H1 (cell line): ENCODE results near the gene INF2. TPM values are rescaled to one million over a fixed set of nuclear protein-coding genes. Genes with fewer than 3 reads are reported as not detected.

ENCODE experiments used
- CTCF ChIA-PET: fragments of 300-600 bp; sonication (Branson Sonifier 250); formaldehyde crosslinking; loops from one replicate; lab custom pipeline; 2021; ENCODE audit not compliant: partially characterized antibody; lab: Charles Lee
- POLR2A ChIA-PET: fragments of 300-600 bp; sonication (Branson Sonifier 250); formaldehyde crosslinking; loops from one replicate; lab custom pipeline; 2021; ENCODE audit warnings: inconsistent platforms; ENCODE audit not compliant: partially characterized antibody; lab: Charles Lee
- DNase-seq, 2 experiments: peaks; one replicate each; pipeline versions ENCODE4 v3.0.0 to v3.0.0-alpha.2; 2010 to 2022; ENCODE audit warnings: low spot score in 2 of 2, low read depth in 1 of 2, mixed read lengths in 1 of 2
- FAIRE-seq: peaks from 2 replicates; lab custom pipeline; 2011; peaks lifted over from hg19 to GRCh38; lab: Jason Lieb, UNC
- H2AFZ ChIP-seq: 2 replicates; pipeline ENCODE4 v1.8.1; 2012; ENCODE audit warnings: low read length, inconsistent platforms
- H2AK5ac ChIP-seq: 2 replicates; pipeline ENCODE4 v1.6.1; 2013; ENCODE audit warnings: low read depth, low read length
- H2BK120ac ChIP-seq: replicated peaks from 2 replicates; pipeline ENCODE3; 2013; ENCODE audit warnings: low read depth, low read length, inconsistent platforms
- H2BK12ac ChIP-seq: 2 replicates; pipeline ENCODE4 v1.6.1; 2013; ENCODE audit warnings: low read depth, low read length
- H2BK15ac ChIP-seq: 2 replicates; pipeline ENCODE4 v1.6.1; 2013; ENCODE audit warnings: low read length
- H2BK20ac ChIP-seq: 2 replicates; pipeline ENCODE4 v1.6.1; 2013; ENCODE audit warnings: low read length
- H2BK5ac ChIP-seq: 2 replicates; pipeline ENCODE4 v1.6.1; 2013; ENCODE audit warnings: low read depth, low read length
- H3K14ac ChIP-seq: 2 replicates; pipeline ENCODE4 v1.6.1; 2013; ENCODE audit warnings: inconsistent platforms; ENCODE audit not compliant: insufficient read length
- H3K18ac ChIP-seq: 2 replicates; pipeline ENCODE4 v1.6.1; 2013; ENCODE audit warnings: low read length; ENCODE audit errors: extremely low read depth
- H3K23ac ChIP-seq: 2 replicates; pipeline ENCODE4 v1.6.1; 2013; ENCODE audit warnings: inconsistent platforms; ENCODE audit not compliant: insufficient read length
- H3K23me2 ChIP-seq: 2 replicates; pipeline ENCODE4 v1.6.1; 2013; ENCODE audit warnings: low read depth, low read length
- H3K27ac ChIP-seq: 2 replicates; pipeline ENCODE4 v1.6.1; 2011; ENCODE audit warnings: low read depth, low read length, inconsistent platforms
- H3K27me3 ChIP-seq, 4 experiments: replicated peaks in 1 of 4; 1 replicate in 1 of 4; 2 replicates in 3 of 4; pipeline versions ENCODE4 v1.6.1 to v1.8.1; 2011 to 2013; ENCODE audit warnings: low read length in 3 of 4, mild to moderate bottlenecking in 3 of 4, inconsistent platforms in 2 of 4, mixed read lengths in 2 of 4, moderate library complexity in 1 of 4; ENCODE audit not compliant: control insufficient read depth in 3 of 4, insufficient read depth in 3 of 4; ENCODE audit errors: extremely low read depth in 1 of 4
- H3K36me3 ChIP-seq, 4 experiments: 2 replicates each; pipeline versions ENCODE4 v1.6.1 to v1.8.1; 2011 to 2013; ENCODE audit warnings: mild to moderate bottlenecking in 4 of 4, low read length in 3 of 4, moderate library complexity in 2 of 4, control low read depth in 1 of 4, inconsistent platforms in 1 of 4; ENCODE audit not compliant: insufficient read depth in 4 of 4, control insufficient read depth in 2 of 4
- H3K4ac ChIP-seq: replicated peaks from 2 replicates; pipeline ENCODE3; 2013; ENCODE audit warnings: low read length, low read depth, mixed read lengths, inconsistent platforms; ENCODE audit not compliant: insufficient read length
- H3K4me1 ChIP-seq, 4 experiments: replicated peaks in 1 of 4; 1 replicate in 1 of 4; 2 replicates in 3 of 4; pipeline versions ENCODE4 v1.6.1 to v1.8.1; 2011 to 2013; ENCODE audit warnings: low read length in 3 of 4, inconsistent platforms in 2 of 4, mixed read lengths in 1 of 4; ENCODE audit not compliant: insufficient read depth in 4 of 4, control insufficient read depth in 3 of 4
- H3K4me2 ChIP-seq, 2 experiments: 2 replicates each; pipeline versions ENCODE4 v1.6.1 to v1.8.1; 2011 to 2013; ENCODE audit warnings: low read depth in 2 of 2, low read length in 2 of 2, control low read depth in 1 of 2, inconsistent platforms in 1 of 2, mild to moderate bottlenecking in 1 of 2; ENCODE audit not compliant: insufficient read depth in 1 of 2
- H3K4me3 ChIP-seq, 4 experiments: fragments of 200-600, 300-600 bp in 1 of 4; sonication (generic), shearing (Covaris generic), sonication (Bioruptor Twin) in 1 of 4; 2 replicates each; pipeline versions ENCODE4 v1.5.1 to v1.8.1; 2011 to 2016; ENCODE audit warnings: low read length in 4 of 4, low read depth in 3 of 4, control low read depth in 2 of 4, inconsistent platforms in 2 of 4, mild to moderate bottlenecking in 2 of 4, mixed read lengths in 1 of 4, moderate library complexity in 1 of 4; ENCODE audit not compliant: insufficient read depth in 2 of 4; ENCODE audit errors: extremely low read depth in 1 of 4
- H3K56ac ChIP-seq: replicated peaks from 2 replicates; pipeline ENCODE3; 2013; ENCODE audit warnings: low read depth, mild to moderate bottlenecking, mixed read lengths, low read length, inconsistent platforms; ENCODE audit not compliant: insufficient read length
- H3K79me1 ChIP-seq: 2 replicates; pipeline ENCODE4 v1.6.1; 2013; ENCODE audit warnings: low read depth, low read length, control low read depth
- H3K79me2 ChIP-seq, 2 experiments: 2 replicates each; pipeline versions ENCODE4 v1.6.1 to v1.8.1; 2012 to 2013; ENCODE audit warnings: low read length in 2 of 2, mild to moderate bottlenecking in 2 of 2, inconsistent platforms in 1 of 2; ENCODE audit not compliant: insufficient read depth in 2 of 2, control insufficient read depth in 1 of 2
- H3K9ac ChIP-seq, 4 experiments: replicated peaks in 1 of 4; 1 replicate in 1 of 4; 2 replicates in 3 of 4; pipeline versions ENCODE4 v1.6.1 to v1.8.1; 2011 to 2013; ENCODE audit warnings: low read depth in 3 of 4, low read length in 3 of 4, control low read depth in 2 of 4, mild to moderate bottlenecking in 2 of 4, moderate library complexity in 2 of 4, inconsistent platforms in 1 of 4; ENCODE audit errors: extremely low read depth in 1 of 4
- H3K9me3 ChIP-seq, 2 experiments: 2 replicates each; pipeline versions ENCODE4 v1.6.1 to v1.8.1; 2012 to 2013; ENCODE audit warnings: mild to moderate bottlenecking in 2 of 2, moderate library complexity in 2 of 2, control low read depth in 1 of 2, inconsistent platforms in 1 of 2, low read depth in 1 of 2, low read length in 1 of 2, mixed read lengths in 1 of 2; ENCODE audit not compliant: insufficient read depth in 2 of 2
- H4K20me1 ChIP-seq, 2 experiments: replicated peaks in 1 of 2; 2 replicates each; pipeline versions ENCODE3 to v1.8.1; 2011 to 2013; ENCODE audit warnings: inconsistent platforms in 2 of 2, low read length in 2 of 2, mild to moderate bottlenecking in 1 of 2; ENCODE audit not compliant: insufficient read depth in 2 of 2, control insufficient read depth in 1 of 2
- H4K5ac ChIP-seq: 2 replicates; pipeline ENCODE4 v1.6.1; 2013; ENCODE audit warnings: low read length, low read depth, mixed read lengths, inconsistent platforms; ENCODE audit not compliant: insufficient read length
- H4K8ac ChIP-seq: 2 replicates; pipeline ENCODE4 v1.8.0; 2013; ENCODE audit warnings: mild to moderate bottlenecking, moderate library complexity, low read length, inconsistent platforms; ENCODE audit not compliant: insufficient read depth; ENCODE audit errors: extremely low read depth
- H4K91ac ChIP-seq: replicated peaks from 2 replicates; pipeline ENCODE3; 2013; ENCODE audit warnings: low read length, mixed read lengths, inconsistent platforms; ENCODE audit not compliant: insufficient read length
- GABPA ChIP-seq: IDR thresholded peaks from 2 replicates; pipeline ENCODE4 v1.6.1; 2011; ENCODE audit warnings: mild to moderate bottlenecking, low read length, moderate library complexity, borderline replicate concordance; ENCODE audit not compliant: insufficient read depth
- JUND ChIP-seq: IDR thresholded peaks from 2 replicates; pipeline ENCODE4 v1.6.1; 2011; ENCODE audit warnings: mild to moderate bottlenecking, improper control_type of control experiment, low read length
- POU5F1 ChIP-seq: IDR thresholded peaks from 2 replicates; pipeline ENCODE4 v1.6.1; 2011; ENCODE audit warnings: low read depth, mild to moderate bottlenecking, low read length, moderate library complexity
- TCF12 ChIP-seq: IDR thresholded peaks from 2 replicates; pipeline ENCODE4 v1.6.1; 2011; ENCODE audit warnings: low read depth, mild to moderate bottlenecking, low read length
- WGBS, 2 experiments: shearing (Covaris generic) in 1 of 2; methylation state at CpG; one replicate each; pipeline versions ENCODE4 v1.1.6 to v1.1.7; 2013 to 2015; ENCODE audit warnings: low lambda C conversion rate in 2 of 2, mixed read lengths in 2 of 2, inconsistent platforms in 1 of 2, low coverage in 1 of 2, missing lambda C conversion rate in 1 of 2; ENCODE audit not compliant: insufficient replicate concordance in 2 of 2, insufficient coverage in 1 of 2, insufficient read length in 1 of 2; ENCODE audit errors: extremely low coverage in 1 of 2, missing lambda C conversion rate in 1 of 2; 5-methylcytosine and 5-hydroxymethylcytosine counted together
- polyA plus RNA-seq, 7 experiments: library from polyadenylated mRNA; depleted of rRNA in 3 of 7; stranded (reverse) in 5 of 7; unstranded in 2 of 7; fragments of >200 nt in 5 of 7; fragments of 200-250 nt in 2 of 7; gene quantifications; 1 replicate in 5 of 7; 2 replicates in 1 of 7; 4 replicates in 1 of 7; pipeline versions ENCODE4 v1.2.1 to v1.2.3, GENCODE V29; 2011 to 2013; ENCODE audit warnings: missing spikeins in 2 of 7, mixed read lengths in 2 of 7
- total RNA-seq: library from RNA; stranded (reverse); fragmentation: NEBNext Ultra II Directional; extraction: Animal tissue kit (Norgen Biotek cat#: 25700); gene quantifications from 2 replicates; pipeline ENCODE4 v1.2.1, GENCODE V29; 2021

INF2 gene
- total and polyA plus RNA-seq, 2 of the 8 experiments (the other 6 are each of a cell fraction or from before 2014, with no cell fraction given), result 29.1 to 59.5 TPM

DNA sequence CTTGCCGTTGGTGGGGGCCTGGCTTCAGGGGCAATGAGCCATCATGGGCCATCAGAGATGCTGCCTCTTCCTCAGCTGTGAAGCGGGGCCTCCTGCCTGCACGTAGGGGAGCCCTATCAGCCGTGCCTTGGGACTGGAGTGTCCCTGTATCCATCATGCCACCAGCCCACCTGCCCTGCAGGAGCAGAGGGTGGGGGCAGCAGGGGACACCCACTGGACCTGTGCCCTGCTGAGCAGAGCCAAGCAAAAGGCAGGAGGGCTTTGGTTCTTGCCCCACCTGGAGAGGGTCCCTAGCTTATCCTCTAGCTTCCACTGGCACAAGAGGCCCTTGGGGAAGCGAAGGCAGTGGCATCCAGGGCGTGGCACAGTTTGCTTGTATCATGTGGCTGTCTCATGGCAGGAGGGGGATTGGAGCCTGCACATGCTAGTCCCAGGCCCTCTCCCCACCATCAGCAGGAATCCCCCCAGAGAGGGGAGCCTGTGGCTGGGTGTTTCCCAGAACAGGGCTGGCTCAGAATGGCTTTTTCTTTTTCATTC lies 44.7 kb downstream of the INF2 start:
- DNase-seq, result no peak
- no peak overlapping the region for H2BK12ac ChIP-seq
- no peak for FAIRE-seq
- no peak overlapping the region for H2BK20ac ChIP-seq
- H3K79me2 ChIP-seq, result no peaks in the 10 kb centered on the region
- no peaks in the 10 kb centered on the region for H3K79me1 ChIP-seq
- no peak overlapping the region for H3K14ac ChIP-seq
- no peaks in the 10 kb centered on the region for H3K9me3 ChIP-seq
- no peak overlapping the region for H2AK5ac ChIP-seq
- no peak overlapping the region for H4K5ac ChIP-seq
- no peak overlapping the region for H2AFZ ChIP-seq
- H2BK15ac ChIP-seq, result no peak overlapping the region
- H3K23me2 ChIP-seq, result no peaks in the 10 kb centered on the region
- peaks cover 0 to 8% of the 10 kb centered on the region in 2 experiments for H4K20me1 ChIP-seq
- no peak overlapping the region for H3K9ac ChIP-seq
- 87% methylated on average over 6 of the region's 6 CpGs; no CpG with 5 or more reads in 1 of the 2 experiments for WGBS, 2 experiments
- peaks cover 0 to 5% (median 0%) of the 10 kb centered on the region in 4 experiments; a peak in 2 of 7 replicates for H3K27me3 ChIP-seq
- H2BK5ac ChIP-seq, result no peak overlapping the region
- H3K23ac ChIP-seq, result no peak overlapping the region
- ChIA-PET POLR2A (interaction anchor here (0.6 to 2.4 kb wide), 4 partner anchors 11 to 234 kb away, joined by 3 to 11 read pairs (median 4); partner anchors contain the start of gene SIVA1), CTCF (interaction anchor here (1.0 to 4.6 kb wide), 6 partner anchors 8 to 70 kb away, joined by 3 to 18 read pairs (median 6); no protein-coding TSS in a partner anchor)
- no peaks in the 10 kb centered on the region for H3K36me3 ChIP-seq
- H3K18ac ChIP-seq, result no peak overlapping the region
- no peak overlapping the region for H4K91ac ChIP-seq
- H3K4me1 ChIP-seq, result no peaks in the 10 kb centered on the region; a peak in 2 of 7 replicates
- no peak overlapping the region for H3K4me3 ChIP-seq
- no peak overlapping the region for H2BK120ac ChIP-seq
- no peak overlapping the region for H3K4ac ChIP-seq
- H3K56ac ChIP-seq, result no peak overlapping the region
- no peak overlapping the region for H3K27ac ChIP-seq
- H4K8ac ChIP-seq, result no peak overlapping the region
- no peak overlapping the region for H3K4me2 ChIP-seq
- TF ChIP-seq POU5F1 (no peak), GABPA (no peak), TCF12 (no peak), JUND (no peak)
